Measurements from ENCODE around the gene TFR2. TPM values are rescaled to one million over a fixed set of nuclear protein-coding genes. Genes with fewer than 3 reads are reported as not detected.

Gene TFR2
- total RNA-seq, 2 experiments from 2014 or later, result 12.1 to 26.0 TPM

GRCh38 chr7:100576384-100576993 is 64.9 kb downstream of the TFR2 start:
- Histone ChIP-seq H3K27ac (ENCODE audit: low read depth, low read length, poor library complexity, severe bottlenecking) (no peak overlapping the region), H3K4me1 (ENCODE audit: insufficient read depth, low read length, poor library complexity, severe bottlenecking) (peaks cover 7% of the 10 kb centered on the region), H3K36me3 (ENCODE audit: insufficient read depth, low read length) (peaks cover 71% of the 10 kb centered on the region), H4K20me1 (ENCODE audit: insufficient read depth, low read length) (no peaks in the 10 kb centered on the region), H3K4me2 (ENCODE audit: low read length) (no peak overlapping the region), H3K9me3 (ENCODE audit: low read length) (no peaks in the 10 kb centered on the region), H3K4me3 (ENCODE audit: low read depth, low read length, poor library complexity, severe bottlenecking) (no peak overlapping the region), H3K79me2 (ENCODE audit: insufficient read depth, low read depth, low read length) (no peaks in the 10 kb centered on the region), H3K9me2 (ENCODE audit: insufficient read depth, low read length) (no peaks in the 10 kb centered on the region), H2AFZ (ENCODE audit: low read length) (no peak overlapping the region)
- BruUV-seq (replicated peaks), result no TSS peak
- no peak for DNase-seq (ENCODE audit: low spot score)
- TF ChIP-seq EZH2phosphoT487 (IDR thresholded peaks at IDR 0.05; ENCODE audit: borderline replicate concordance, low read depth, low read length) (no peak), CTCF (conservative IDR thresholded peaks at IDR 0.05; ENCODE audit: low read length) (no peak)
- intact Hi-C loops (cut with micrococcal nuclease; ENCODE audit: unreplicated experiment), result no loop called here
- ChIA-PET CTCF (ENCODE audit: unreplicated experiment) (no interaction called here), POLR2A (no interaction called here)

- no peak overlapping the region for H2AFZ ChIP-seq (ENCODE audit: low read length)
- H3K27ac ChIP-seq (ENCODE audit: low read depth, low read length, poor library complexity, severe bottlenecking), result no peak overlapping the region
- H3K9me2 ChIP-seq (ENCODE audit: insufficient read depth, low read length), result no peaks in the 10 kb centered on the region
- CTCF ChIA-PET (ENCODE audit: unreplicated experiment), result no interaction called here
- H3K4me3 ChIP-seq (ENCODE audit: low read depth, low read length, poor library complexity, severe bottlenecking), result no peak overlapping the region
- H3K4me1 ChIP-seq (ENCODE audit: insufficient read depth, low read length, poor library complexity, severe bottlenecking), result peaks cover 12% of the 10 kb centered on the region
- no peaks in the 10 kb centered on the region for H3K9me3 ChIP-seq (ENCODE audit: low read length)
- H3K36me3 ChIP-seq (ENCODE audit: insufficient read depth, low read length), result peaks cover 65% of the 10 kb centered on the region
- no TSS peak for BruUV-seq (replicated peaks)
- H3K79me2 ChIP-seq (ENCODE audit: insufficient read depth, low read depth, low read length), result no peaks in the 10 kb centered on the region
- intact Hi-C loops (cut with micrococcal nuclease; ENCODE audit: unreplicated experiment), result no loop called here
- H4K20me1 ChIP-seq (ENCODE audit: insufficient read depth, low read length), result no peaks in the 10 kb centered on the region
- no peak overlapping the region for H3K4me2 ChIP-seq (ENCODE audit: low read length)
- DNase-seq (ENCODE audit: low spot score), result no peak
- TF ChIP-seq CTCF (conservative IDR thresholded peaks at IDR 0.05; ENCODE audit: low read length) (no peak), EZH2phosphoT487 (IDR thresholded peaks at IDR 0.05; ENCODE audit: borderline replicate concordance, low read depth, low read length) (no peak)
- POLR2A ChIA-PET, result no interaction called here
These were observed 65.5 kb downstream of the TFR2 start for GRCh38 chr7:100575746-100576383.

- Histone ChIP-seq H3K4me2 (ENCODE audit: low read length) (no peak overlapping the region), H3K36me3 (ENCODE audit: insufficient read depth, low read length) (peaks cover 59% of the 10 kb centered on the region)
- TF ChIP-seq EZH2phosphoT487 (IDR thresholded peaks at IDR 0.05; ENCODE audit: borderline replicate concordance, low read depth, low read length) (no peak), CTCF (conservative IDR thresholded peaks at IDR 0.05; ENCODE audit: low read length) (no peak)
These were observed 66.1 kb downstream of the TFR2 start for GRCh38 chr7:100575206-100575631.

More at GRCh38 chr7:100575206-100575631, 66.1 kb downstream of the TFR2 start:
- Histone ChIP-seq H3K79me2 (ENCODE audit: insufficient read depth, low read depth, low read length) (no peaks in the 10 kb centered on the region), H2AFZ (ENCODE audit: low read length) (no peak overlapping the region), H3K9me2 (ENCODE audit: insufficient read depth, low read length) (no peaks in the 10 kb centered on the region), H3K27ac (ENCODE audit: low read depth, low read length, poor library complexity, severe bottlenecking) (no peak overlapping the region), H3K9me3 (ENCODE audit: low read length) (no peaks in the 10 kb centered on the region), H4K20me1 (ENCODE audit: insufficient read depth, low read length) (no peaks in the 10 kb centered on the region), H3K4me1 (ENCODE audit: insufficient read depth, low read length, poor library complexity, severe bottlenecking) (peaks cover 19% of the 10 kb centered on the region), H3K4me3 (ENCODE audit: low read depth, low read length, poor library complexity, severe bottlenecking) (no peak overlapping the region)
- DNase-seq (ENCODE audit: low spot score), result no peak
- no TSS peak for BruUV-seq (replicated peaks)
- intact Hi-C loops (cut with micrococcal nuclease; ENCODE audit: unreplicated experiment), result no loop called here
- ChIA-PET POLR2A (no interaction called here), CTCF (ENCODE audit: unreplicated experiment) (no interaction called here)

Measured in OCI-LY7 (cell line).